Osteoblast (primary cell): ENCODE measurements around the gene DUSP9. TPM values are rescaled to one million over a fixed set of nuclear protein-coding genes. Genes with fewer than 3 reads are reported as not detected.
A peak's percentile ranks its signal among the peaks of the same experiment; 100 is the strongest.

Source experiments
- DNase-seq: peaks from one replicate; pipeline ENCODE4 v3.0.0; 2011; ENCODE audit warnings: low spot score, mixed read lengths; ENCODE audit not compliant: insufficient read length; ENCODE audit errors: missing footprints
- H2AFZ ChIP-seq: 2 replicates; pipeline ENCODE4 v1.6.0; 2011; ENCODE audit warnings: mild to moderate bottlenecking, low read length
- H3K27ac ChIP-seq: 2 replicates; pipeline ENCODE4 v1.5.1; 2011; ENCODE audit warnings: mild to moderate bottlenecking, low read depth, low read length, moderate library complexity
- H3K27me3 ChIP-seq: 2 replicates; pipeline ENCODE4 v1.6.0; 2012; ENCODE audit warnings: mild to moderate bottlenecking, control low read depth, inconsistent platforms, low read length, moderate library complexity; ENCODE audit not compliant: insufficient read depth
- H3K36me3 ChIP-seq: 2 replicates; pipeline ENCODE4 v1.5.1; 2011; ENCODE audit warnings: mild to moderate bottlenecking, low read length, control low read depth, moderate library complexity; ENCODE audit not compliant: insufficient read depth
- H3K4me1 ChIP-seq: 2 replicates; pipeline ENCODE4 v1.5.1; 2011; ENCODE audit warnings: mild to moderate bottlenecking, low read length, control low read depth, moderate library complexity; ENCODE audit not compliant: insufficient read depth
- H3K4me2 ChIP-seq: 2 replicates; pipeline ENCODE4 v1.6.0; 2011; ENCODE audit warnings: mild to moderate bottlenecking, low read length; ENCODE audit not compliant: insufficient read depth
- H3K4me3 ChIP-seq: fragments of 200-600 bp; sonication (generic); 3 replicates; pipeline ENCODE4 v1.5.1; 2012; ENCODE audit warnings: mild to moderate bottlenecking, low read length, inconsistent platforms; ENCODE audit not compliant: insufficient read depth
- H3K79me2 ChIP-seq: 2 replicates; pipeline ENCODE4 v1.6.0; 2012; ENCODE audit warnings: mild to moderate bottlenecking, low read length, control low read depth, inconsistent platforms; ENCODE audit not compliant: insufficient read depth
- H3K9me3 ChIP-seq: 2 replicates; pipeline ENCODE4 v1.5.1; 2011; ENCODE audit warnings: low read depth, low read length, control low read depth
- H4K20me1 ChIP-seq: 2 replicates; pipeline ENCODE4 v1.6.0; 2012; ENCODE audit warnings: mild to moderate bottlenecking, low read length, control low read depth; ENCODE audit not compliant: insufficient read depth
- CTCF ChIP-seq: IDR thresholded peaks from 2 replicates; pipeline ENCODE4 v1.5.1; 2011; ENCODE audit warnings: mild to moderate bottlenecking, low read depth, low read length, moderate library complexity; ENCODE audit errors: extremely low read depth
- total RNA-seq: library from RNA; depleted of rRNA; stranded (reverse); fragments of >200 nt; gene quantifications from 2 replicates; pipeline ENCODE4 v1.2.3, GENCODE V29; 2012

Gene DUSP9
- total RNA-seq, 1 donor, result under 0.01 TPM

GRCh38 chrX:153600032-153600373 is 47.0 kb upstream of the DUSP9 start:
- no peaks in the 10 kb centered on the region for H3K36me3 ChIP-seq
- no peak overlapping the region for H3K27ac ChIP-seq
- peak overlapping the region; percentile 89 for H3K4me2 ChIP-seq
- no peaks in the 10 kb centered on the region for H3K27me3 ChIP-seq
- no peaks in the 10 kb centered on the region for H3K9me3 ChIP-seq
- H4K20me1 ChIP-seq, result peaks cover 17% of the 10 kb centered on the region
- H3K79me2 ChIP-seq, result peaks cover 24% of the 10 kb centered on the region
- no peak for TF ChIP-seq CTCF
- H3K4me1 ChIP-seq, result no peaks in the 10 kb centered on the region
- H3K4me3 ChIP-seq, result peak overlapping the region; percentile 78
- peak overlapping the region; percentile 85 for H2AFZ ChIP-seq
- DNase-seq, result peak; percentile 78

DNA sequence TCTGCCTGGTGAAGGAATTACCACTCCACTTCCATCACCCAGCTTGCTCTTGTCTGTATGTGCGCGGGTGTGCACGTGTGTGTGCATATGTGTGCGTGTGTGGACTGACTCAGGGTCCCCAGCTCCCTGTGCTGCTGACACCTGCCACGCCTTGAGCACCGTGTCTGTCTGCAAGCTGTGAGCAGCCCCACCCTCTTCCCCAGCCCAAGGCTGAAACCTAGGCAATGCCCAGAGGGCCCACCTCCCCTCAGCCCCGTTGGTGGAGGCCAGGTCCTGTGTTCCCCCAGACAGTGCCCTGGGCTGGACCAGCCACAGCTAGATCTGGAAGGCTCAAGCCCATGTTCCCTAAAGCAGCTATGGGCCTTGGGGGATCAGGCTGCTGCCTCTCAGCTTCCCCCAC is 46.1 kb upstream of the DUSP9 start:
- H2AFZ ChIP-seq, result no peak overlapping the region

DNA sequence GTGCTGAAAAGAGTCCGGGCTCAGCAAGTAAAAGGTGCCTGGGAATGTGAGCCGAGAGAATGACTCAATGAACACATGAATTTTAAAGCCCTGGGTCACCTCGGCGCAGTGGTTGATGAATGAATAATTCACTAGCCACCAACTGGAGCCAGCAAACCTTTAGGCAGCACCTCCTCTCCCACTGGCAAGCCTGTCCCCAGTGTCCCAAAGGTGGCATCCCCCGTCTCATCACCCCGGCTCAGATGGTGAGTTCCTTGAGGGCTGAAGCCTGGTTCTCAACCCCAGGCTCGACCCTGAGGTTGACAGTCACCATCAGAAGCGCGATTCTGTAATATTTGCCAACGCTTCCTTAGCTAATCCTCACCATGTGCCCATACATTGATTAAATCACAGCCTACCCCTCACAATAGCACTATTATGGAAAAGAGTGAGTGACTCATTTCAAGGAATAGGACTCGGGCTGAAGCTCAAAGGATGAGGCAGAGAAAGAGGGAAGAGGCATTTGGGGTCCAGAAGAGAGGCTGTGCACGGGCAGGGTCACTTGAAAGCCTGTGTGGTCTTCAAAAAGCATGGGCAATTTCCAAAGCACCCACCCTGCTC is 45.4 kb upstream of the DUSP9 start:
- no peak for TF ChIP-seq CTCF
- Histone ChIP-seq H3K27me3 (peaks cover 11% of the 10 kb centered on the region), H3K4me3 (no peak overlapping the region), H2AFZ (no peak overlapping the region), H3K36me3 (no peaks in the 10 kb centered on the region), H3K4me2 (no peak overlapping the region), H3K9me3 (no peaks in the 10 kb centered on the region), H4K20me1 (peaks cover 9% of the 10 kb centered on the region), H3K4me1 (no peaks in the 10 kb centered on the region), H3K27ac (no peak overlapping the region), H3K79me2 (peaks cover 15% of the 10 kb centered on the region)
- DNase-seq, result peak; percentile 63

More for the DNA sequence above, 46.1 kb upstream of the DUSP9 start:
- peaks cover 22% of the 10 kb centered on the region for H3K79me2 ChIP-seq
- H3K4me3 ChIP-seq, result no peak overlapping the region
- no peaks in the 10 kb centered on the region for H3K9me3 ChIP-seq
- peak; percentile 58 for DNase-seq
- H3K27ac ChIP-seq, result no peak overlapping the region
- no peaks in the 10 kb centered on the region for H3K36me3 ChIP-seq
- no peak for TF ChIP-seq CTCF
- peaks cover 12% of the 10 kb centered on the region for H4K20me1 ChIP-seq
- H3K4me1 ChIP-seq, result no peaks in the 10 kb centered on the region
- no peak overlapping the region for H3K4me2 ChIP-seq
- peaks cover 4% of the 10 kb centered on the region for H3K27me3 ChIP-seq

GRCh38 chrX:153602601-153603000 is 44.4 kb upstream of the DUSP9 start:
- Histone ChIP-seq H3K4me2 (no peak overlapping the region), H3K4me3 (no peak overlapping the region), H3K79me2 (peaks cover 9% of the 10 kb centered on the region), H2AFZ (no peak overlapping the region), H3K36me3 (no peaks in the 10 kb centered on the region), H3K27ac (no peak overlapping the region), H3K9me3 (no peaks in the 10 kb centered on the region), H3K4me1 (no peaks in the 10 kb centered on the region), H3K27me3 (peaks cover 13% of the 10 kb centered on the region), H4K20me1 (no peaks in the 10 kb centered on the region)
- no peak for DNase-seq
- TF ChIP-seq CTCF, result no peak
